DND-41 (cell line): ENCODE measurements around the gene FOXP1.
A peak's percentile ranks its signal among the peaks of the same experiment; 100 is the strongest.

Experiments used
- ATAC-seq: fragments of 200-7000 bp; cut with Tn5 transposase; 3 replicates; pipeline ENCODE4 v1.9.1; 2021; ENCODE audit warnings: low read depth; ENCODE audit not compliant: insufficient read depth
- DNase-seq: peaks from one replicate; pipeline ENCODE4 v3.0.0-alpha.2; 2020
- H2AFZ ChIP-seq: 2 replicates; pipeline ENCODE4 v1.6.0; 2012; ENCODE audit warnings: low read depth, low read length
- H3K27ac ChIP-seq: 2 replicates; pipeline ENCODE4 v1.5.1; 2012; ENCODE audit warnings: low read length, inconsistent platforms
- H3K27me3 ChIP-seq: fragments of 200-600 bp; sonication (generic); 2 replicates; pipeline ENCODE4 v1.6.0; 2012; ENCODE audit warnings: low read length, mild to moderate bottlenecking, inconsistent platforms; ENCODE audit not compliant: insufficient read depth, poor library complexity
- H3K36me3 ChIP-seq: 2 replicates; pipeline ENCODE4 v1.5.1; 2012; ENCODE audit warnings: low read length, inconsistent platforms; ENCODE audit not compliant: insufficient read depth
- H3K4me1 ChIP-seq: 2 replicates; pipeline ENCODE4 v1.5.1; 2012; ENCODE audit warnings: mild to moderate bottlenecking, low read length; ENCODE audit not compliant: insufficient read depth
- H3K4me2 ChIP-seq: 2 replicates; pipeline ENCODE4 v1.6.0; 2012; ENCODE audit warnings: mild to moderate bottlenecking, moderate library complexity, low read length, inconsistent platforms; ENCODE audit not compliant: insufficient read depth
- H3K4me3 ChIP-seq, 2 experiments: fragments of 200-600 bp in 1 of 2; shearing (Covaris generic) in 1 of 2; 2 replicates each; pipeline ENCODE4 v1.5.1; 2012 to 2016; ENCODE audit warnings: inconsistent platforms in 2 of 2, low read length in 2 of 2, mild to moderate bottlenecking in 2 of 2, low read depth in 1 of 2, moderate library complexity in 1 of 2
- H3K79me2 ChIP-seq: 2 replicates; pipeline ENCODE4 v1.6.0; 2012; ENCODE audit warnings: low read length, inconsistent platforms; ENCODE audit not compliant: insufficient read depth
- H3K9ac ChIP-seq: 2 replicates; pipeline ENCODE4 v1.6.0; 2012; ENCODE audit warnings: low read depth, mild to moderate bottlenecking, inconsistent platforms, low read length, moderate library complexity
- H3K9me3 ChIP-seq: 2 replicates; pipeline ENCODE4 v1.5.1; 2012; ENCODE audit warnings: low read length, moderate library complexity, mild to moderate bottlenecking, inconsistent platforms; ENCODE audit not compliant: insufficient read depth, severe bottlenecking
- H4K20me1 ChIP-seq: 2 replicates; pipeline ENCODE4 v1.6.0; 2012; ENCODE audit warnings: low read length; ENCODE audit not compliant: insufficient read depth
- CTCF ChIP-seq: IDR thresholded peaks from 2 replicates; pipeline ENCODE4 v1.5.1; 2012; ENCODE audit warnings: borderline replicate concordance, low read length, moderate library complexity, mild to moderate bottlenecking; ENCODE audit not compliant: poor library complexity, severe bottlenecking; ENCODE audit errors: extremely low read depth
- EZH2 ChIP-seq: IDR thresholded peaks from 3 replicates; pipeline ENCODE4 v1.6.1; 2012; ENCODE audit warnings: borderline replicate concordance, low read depth, mild to moderate bottlenecking, moderate library complexity, low read length, inconsistent platforms; ENCODE audit not compliant: severe bottlenecking

FOXP1 gene

DNA sequence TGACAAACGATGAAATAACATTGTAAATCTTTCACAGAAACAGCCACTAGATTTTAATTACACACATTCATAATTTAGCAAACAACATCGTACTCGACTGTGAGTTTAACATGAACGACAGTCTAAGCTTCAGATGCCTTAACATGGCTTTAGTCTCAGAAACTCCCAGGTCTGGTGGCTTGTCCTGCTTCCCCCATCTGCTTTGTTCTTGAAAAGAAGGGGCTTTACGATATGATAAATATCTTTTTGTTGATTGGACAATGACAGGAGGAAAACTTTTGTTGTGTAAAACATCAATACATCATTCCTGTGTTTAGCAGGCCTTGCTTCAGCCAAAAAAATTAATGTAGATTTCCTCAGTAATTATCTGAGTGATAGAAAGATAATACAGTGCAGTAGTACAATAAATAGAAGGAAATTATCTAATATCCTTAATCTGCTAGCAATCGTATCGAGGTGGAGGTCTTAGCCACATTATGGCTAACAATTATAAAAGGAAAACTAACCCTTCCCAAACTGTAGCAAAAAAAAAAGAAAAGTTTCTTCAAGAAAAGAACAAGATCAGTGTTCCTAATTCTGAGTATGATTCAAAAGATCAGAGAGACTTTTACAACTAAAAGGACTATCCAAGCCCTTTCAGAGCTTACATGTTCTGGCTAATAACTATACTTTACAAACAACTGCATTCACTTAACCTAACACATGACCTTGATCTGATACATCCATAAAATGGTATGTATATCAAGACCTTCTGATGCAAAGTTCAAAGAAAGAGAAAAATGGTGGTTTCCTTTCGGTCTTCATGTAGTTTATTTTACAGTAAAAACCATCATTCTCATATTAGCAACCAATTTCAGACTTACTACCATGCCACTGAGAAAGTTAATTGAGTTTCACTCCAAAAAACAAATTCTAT lies 535.7 kb downstream of the FOXP1 start:
- Histone ChIP-seq H3K4me1 (peaks cover 12% of the 10 kb centered on the region; the same call in 1 of the 2 replicates), H4K20me1 (peaks cover 17% of the 10 kb centered on the region), H3K4me2 (no peak overlapping the region), H2AFZ (no peak overlapping the region), H3K9ac (no peak overlapping the region), H3K27ac (no peak overlapping the region), H3K9me3 (no peaks in the 10 kb centered on the region), H3K4me3 (no peak overlapping the region), H3K27me3 (no peaks in the 10 kb centered on the region), H3K79me2 (peaks cover 55% of the 10 kb centered on the region), H3K36me3 (peaks cover 90% of the 10 kb centered on the region)
- DNase-seq (no peak), ATAC-seq (no peak)
- TF ChIP-seq CTCF (no peak), EZH2 (no peak)

GRCh38 chr3:71046791-71047190 lies 536.7 kb downstream of the FOXP1 start:
- no peak for TF ChIP-seq EZH2
- no peak for TF ChIP-seq CTCF
- no peak overlapping the region for H3K4me2 ChIP-seq
- H3K4me3 ChIP-seq, result no peak overlapping the region
- DNase-seq, result no peak
- no peak for ATAC-seq
- H3K4me1 ChIP-seq, result peaks cover 12% of the 10 kb centered on the region; the same call in 1 of the 2 replicates
- peaks cover 44% of the 10 kb centered on the region for H3K79me2 ChIP-seq
- H3K9ac ChIP-seq, result no peak overlapping the region
- no peak overlapping the region for H3K27ac ChIP-seq
- H3K9me3 ChIP-seq, result no peaks in the 10 kb centered on the region
- peaks cover 90% of the 10 kb centered on the region for H3K36me3 ChIP-seq
- no peaks in the 10 kb centered on the region for H3K27me3 ChIP-seq
- H4K20me1 ChIP-seq, result peaks cover 12% of the 10 kb centered on the region
- H2AFZ ChIP-seq, result no peak overlapping the region

DNA sequence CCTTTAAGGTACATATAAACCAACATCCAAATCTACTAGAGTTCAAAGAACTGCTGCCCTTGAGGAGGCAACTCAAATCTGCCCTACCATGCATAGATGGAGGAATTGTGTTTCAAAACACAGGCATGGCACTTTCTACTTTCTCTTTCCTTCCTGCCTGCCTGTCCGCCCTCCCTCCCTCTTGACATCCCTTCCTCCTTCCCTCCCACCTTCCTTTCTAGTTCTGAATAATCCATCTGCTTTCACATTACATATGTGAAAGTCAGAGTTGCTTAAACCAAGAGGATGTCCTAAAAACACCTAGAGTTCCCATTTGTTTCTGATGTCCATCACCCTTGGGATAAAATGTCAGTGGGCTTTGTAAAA lies 537.6 kb downstream of the FOXP1 start:
- Histone ChIP-seq H2AFZ (no peak overlapping the region), H3K4me2 (no peak overlapping the region), H3K9me3 (no peaks in the 10 kb centered on the region), H3K9ac (no peak overlapping the region), H4K20me1 (peaks cover 9% of the 10 kb centered on the region), H3K4me3 (no peak overlapping the region), H3K79me2 (peaks cover 35% of the 10 kb centered on the region), H3K36me3 (peaks cover 90% of the 10 kb centered on the region), H3K4me1 (0 out of 2 replicates have a peak, but pooled peaks cover 7% of the 10 kb centered on the region), H3K27ac (no peak overlapping the region), H3K27me3 (no peaks in the 10 kb centered on the region)
- DNase-seq (no peak), ATAC-seq (peak; percentile 35; the same call in 1 of the 3 replicates)
- TF ChIP-seq CTCF, result no peak
- no peak for TF ChIP-seq EZH2
